ENCODE results near the gene NUDC. TPM values are rescaled to one million over a fixed set of nuclear protein-coding genes. Genes with fewer than 3 reads are reported as not detected.

The NUDC gene
- total RNA-seq, 1 donor from 2014 or later, result 71.7 TPM

GRCh38 chr1:26965213-26965612 is 43.7 kb downstream of the NUDC start:
- H3K4me1 Mint-ChIP-seq, result peaks cover 5% of the 10 kb centered on the region
- no peaks in the 10 kb centered on the region for H3K9me3 Mint-ChIP-seq
- intact Hi-C loops (cut with micrococcal nuclease), result no loop called here
- CTCF ChIA-PET, result no interaction called here
- H3K36me3 Mint-ChIP-seq (ENCODE audit: low read depth), result no peaks in the 10 kb centered on the region
- ATAC-seq (ENCODE audit: low read depth) (no peak), DNase-seq (no peak)
- no peak overlapping the region for H3K27ac Mint-ChIP-seq
- POLR2A ChIA-PET, result no interaction called here
- TF ChIP-seq, protein P1, sequence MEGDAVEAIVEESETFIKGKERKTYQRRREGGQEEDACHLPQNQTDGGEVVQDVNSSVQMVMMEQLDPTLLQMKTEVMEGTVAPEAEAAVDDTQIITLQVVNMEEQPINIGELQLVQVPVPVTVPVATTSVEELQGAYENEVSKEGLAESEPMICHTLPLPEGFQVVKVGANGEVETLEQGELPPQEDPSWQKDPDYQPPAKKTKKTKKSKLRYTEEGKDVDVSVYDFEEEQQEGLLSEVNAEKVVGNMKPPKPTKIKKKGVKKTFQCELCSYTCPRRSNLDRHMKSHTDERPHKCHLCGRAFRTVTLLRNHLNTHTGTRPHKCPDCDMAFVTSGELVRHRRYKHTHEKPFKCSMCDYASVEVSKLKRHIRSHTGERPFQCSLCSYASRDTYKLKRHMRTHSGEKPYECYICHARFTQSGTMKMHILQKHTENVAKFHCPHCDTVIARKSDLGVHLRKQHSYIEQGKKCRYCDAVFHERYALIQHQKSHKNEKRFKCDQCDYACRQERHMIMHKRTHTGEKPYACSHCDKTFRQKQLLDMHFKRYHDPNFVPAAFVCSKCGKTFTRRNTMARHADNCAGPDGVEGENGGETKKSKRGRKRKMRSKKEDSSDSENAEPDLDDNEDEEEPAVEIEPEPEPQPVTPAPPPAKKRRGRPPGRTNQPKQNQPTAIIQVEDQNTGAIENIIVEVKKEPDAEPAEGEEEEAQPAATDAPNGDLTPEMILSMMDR (IDR thresholded peaks at IDR 0.05), result no peak
- H3K27me3 Mint-ChIP-seq, result peaks cover 26% of the 10 kb centered on the region
- H3K4me3 Mint-ChIP-seq, result no peak overlapping the region

GRCh38 chr1:26965628-26966027 is 44.1 kb downstream of the NUDC start:
- intact Hi-C loops (cut with micrococcal nuclease), result no loop called here
- CTCF ChIA-PET, result no interaction called here
- peaks cover 28% of the 10 kb centered on the region for H3K27me3 Mint-ChIP-seq

GRCh38 chr1:26970810-26971209 is 49.3 kb downstream of the NUDC start:
- no peak for DNase-seq
- H3K27me3 Mint-ChIP-seq, result peaks cover 23% of the 10 kb centered on the region
- ATAC-seq (ENCODE audit: low read depth), result no peak
- H3K4me1 Mint-ChIP-seq, result no peaks in the 10 kb centered on the region
- CTCF ChIA-PET, result no interaction called here
- no peak overlapping the region for H3K4me3 Mint-ChIP-seq
- no peaks in the 10 kb centered on the region for H3K36me3 Mint-ChIP-seq (ENCODE audit: low read depth)
- TF ChIP-seq, protein P1 (IDR thresholded peaks at IDR 0.05), result no peak
- POLR2A ChIA-PET, result no interaction called here
- intact Hi-C loops (cut with micrococcal nuclease), result no loop called here
- H3K27ac Mint-ChIP-seq, result no peak overlapping the region
- H3K9me3 Mint-ChIP-seq, result no peaks in the 10 kb centered on the region

More at GRCh38 chr1:26965628-26966027, 44.1 kb downstream of the NUDC start:
- Mint-ChIP-seq H3K27ac (no peak overlapping the region), H3K36me3 (ENCODE audit: low read depth) (no peaks in the 10 kb centered on the region), H3K4me1 (peaks cover 3% of the 10 kb centered on the region), H3K4me3 (no peak overlapping the region), H3K9me3 (no peaks in the 10 kb centered on the region)
- POLR2A ChIA-PET, result no interaction called here
- DNase-seq (no peak), ATAC-seq (ENCODE audit: low read depth) (no peak)
- TF ChIP-seq, protein P1 (IDR thresholded peaks at IDR 0.05), result no peak

DNA sequence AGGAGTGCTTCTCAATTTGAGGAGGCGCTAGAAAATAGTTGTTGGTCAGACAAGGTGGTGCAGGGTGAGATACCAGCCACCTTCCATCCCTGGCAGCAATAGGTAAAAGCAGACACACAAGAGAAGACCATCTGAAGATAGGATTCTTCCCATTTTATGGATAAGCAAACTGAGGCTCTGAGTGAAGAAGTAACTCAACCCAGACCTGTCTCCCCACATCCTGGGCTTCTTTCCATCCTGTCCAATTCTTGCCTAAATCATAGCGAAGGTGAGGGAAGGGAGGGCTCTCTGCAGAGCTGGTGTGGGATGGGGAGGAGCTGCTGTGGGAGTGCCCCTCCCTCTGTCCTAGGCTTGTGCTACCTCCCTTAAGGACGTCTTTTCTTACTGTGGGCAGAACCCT is 50.0 kb downstream of the NUDC start:
- Mint-ChIP-seq H3K27ac (no peak overlapping the region), H3K9me3 (no peaks in the 10 kb centered on the region), H3K4me3 (no peak overlapping the region), H3K27me3 (peaks cover 22% of the 10 kb centered on the region), H3K36me3 (ENCODE audit: low read depth) (no peaks in the 10 kb centered on the region), H3K4me1 (no peaks in the 10 kb centered on the region)
- ChIA-PET CTCF (no interaction called here), POLR2A (no interaction called here)
- TF ChIP-seq, protein P1 (IDR thresholded peaks at IDR 0.05), result no peak
- no peak for DNase-seq
- ATAC-seq (ENCODE audit: low read depth), result no peak
- intact Hi-C loops (cut with micrococcal nuclease), result no loop called here

DNA sequence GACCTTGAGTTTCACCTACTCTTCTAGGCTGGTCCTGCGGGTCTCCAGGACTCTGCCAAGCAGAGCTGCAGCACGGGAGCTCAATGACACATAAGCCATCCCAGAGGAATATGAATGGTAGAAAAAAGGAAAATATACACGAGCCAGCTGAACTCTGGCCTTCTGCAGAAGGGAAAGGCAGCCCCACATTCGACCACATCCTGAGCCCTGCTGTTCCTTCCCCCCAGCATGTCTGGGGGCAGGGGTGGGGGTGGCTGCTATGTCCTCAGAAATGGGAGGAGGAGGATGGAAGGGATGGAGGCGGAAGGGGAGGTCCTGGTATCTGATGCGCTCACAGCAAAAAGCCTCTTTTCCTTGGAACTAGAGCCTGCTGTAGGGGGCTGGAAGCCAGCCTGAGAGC is 50.8 kb downstream of the NUDC start:
- TF ChIP-seq, protein P1 (IDR thresholded peaks at IDR 0.05), result no peak
- H3K9me3 Mint-ChIP-seq, result no peaks in the 10 kb centered on the region
- CTCF ChIA-PET, result no interaction called here
- DNase-seq, result no peak
- H3K4me3 Mint-ChIP-seq, result no peak overlapping the region
- H3K27ac Mint-ChIP-seq, result no peak overlapping the region
- no peak for ATAC-seq (ENCODE audit: low read depth)
- intact Hi-C loops (cut with micrococcal nuclease), result no loop called here
- no peaks in the 10 kb centered on the region for H3K4me1 Mint-ChIP-seq
- peaks cover 22% of the 10 kb centered on the region for H3K27me3 Mint-ChIP-seq
- POLR2A ChIA-PET, result no interaction called here
- H3K36me3 Mint-ChIP-seq (ENCODE audit: low read depth), result no peaks in the 10 kb centered on the region
